ENCODE results near the gene BTNL3.
"Not testable (repeated sequence)": the region's sequence is repeated elsewhere in the genome, so short reads cannot be mapped to it uniquely, and the experiment has no call there.

Gene BTNL3

DNA sequence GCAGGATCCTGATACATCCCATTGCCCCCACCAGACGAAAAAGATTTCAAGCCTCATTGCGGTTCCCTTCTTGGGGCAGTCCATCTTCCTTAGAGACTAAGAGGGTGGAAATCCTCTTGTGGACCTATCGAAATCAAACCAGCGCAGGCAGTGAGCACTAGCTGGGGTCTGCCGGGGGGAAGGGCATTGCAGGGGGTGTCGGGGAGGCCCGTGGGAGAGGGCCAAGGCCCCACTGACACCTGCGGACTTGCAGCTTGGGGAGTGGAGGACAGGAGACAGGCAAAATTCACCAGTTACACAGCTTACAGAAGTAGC lies 51.9 kb downstream of the BTNL3 start:
- Histone ChIP-seq H3K4me3 (ENCODE audit: low read depth, low read length) (no peak overlapping the region), H3K4me1 (ENCODE audit: control insufficient read depth, insufficient read depth, low read length) (no peaks in the 10 kb centered on the region), H3K27me3 (ENCODE audit: control insufficient read depth, insufficient read depth, low read length) (no peaks in the 10 kb centered on the region), H3K27ac (ENCODE audit: low read depth, low read length) (no peak overlapping the region), H3K36me3 (ENCODE audit: control insufficient read depth, insufficient read depth, low read length) (no peaks in the 10 kb centered on the region), H3K9me3 (ENCODE audit: control insufficient read depth, insufficient read depth, low read length) (peaks cover 14% of the 10 kb centered on the region; the same call in 1 of the 2 replicates), H3K9ac (ENCODE audit: low read depth, low read length) (no peak overlapping the region)

DNA sequence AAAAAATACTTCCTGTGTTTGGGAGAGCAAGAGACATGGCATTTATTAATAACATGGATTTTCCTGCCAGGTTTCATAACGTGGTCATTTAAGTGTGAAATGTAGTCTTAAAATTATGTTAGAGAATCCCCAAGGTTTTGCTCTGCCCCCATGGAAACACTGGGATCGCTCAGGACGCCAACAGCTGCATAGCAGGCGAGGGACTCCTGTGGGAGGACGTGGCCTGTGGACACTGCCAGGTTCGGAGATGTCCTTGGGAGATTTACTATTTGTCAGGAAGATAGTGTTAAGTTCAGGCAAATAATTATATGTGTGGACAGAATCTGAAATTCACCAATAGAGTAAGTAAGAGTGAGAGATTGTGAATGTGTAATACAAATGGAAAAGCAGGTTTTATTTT lies 52.4 kb downstream of the BTNL3 start:
- Histone ChIP-seq H3K36me3 (ENCODE audit: control insufficient read depth, insufficient read depth, low read length) (no peaks in the 10 kb centered on the region), H3K27me3 (ENCODE audit: control insufficient read depth, insufficient read depth, low read length) (no peaks in the 10 kb centered on the region), H3K27ac (ENCODE audit: low read depth, low read length) (no peak overlapping the region), H3K9ac (ENCODE audit: low read depth, low read length) (no peak overlapping the region), H3K4me3 (ENCODE audit: low read depth, low read length) (no peak overlapping the region), H3K9me3 (ENCODE audit: control insufficient read depth, insufficient read depth, low read length) (peaks cover 14% of the 10 kb centered on the region; the same call in 1 of the 2 replicates), H3K4me1 (ENCODE audit: control insufficient read depth, insufficient read depth, low read length) (no peaks in the 10 kb centered on the region)

DNA sequence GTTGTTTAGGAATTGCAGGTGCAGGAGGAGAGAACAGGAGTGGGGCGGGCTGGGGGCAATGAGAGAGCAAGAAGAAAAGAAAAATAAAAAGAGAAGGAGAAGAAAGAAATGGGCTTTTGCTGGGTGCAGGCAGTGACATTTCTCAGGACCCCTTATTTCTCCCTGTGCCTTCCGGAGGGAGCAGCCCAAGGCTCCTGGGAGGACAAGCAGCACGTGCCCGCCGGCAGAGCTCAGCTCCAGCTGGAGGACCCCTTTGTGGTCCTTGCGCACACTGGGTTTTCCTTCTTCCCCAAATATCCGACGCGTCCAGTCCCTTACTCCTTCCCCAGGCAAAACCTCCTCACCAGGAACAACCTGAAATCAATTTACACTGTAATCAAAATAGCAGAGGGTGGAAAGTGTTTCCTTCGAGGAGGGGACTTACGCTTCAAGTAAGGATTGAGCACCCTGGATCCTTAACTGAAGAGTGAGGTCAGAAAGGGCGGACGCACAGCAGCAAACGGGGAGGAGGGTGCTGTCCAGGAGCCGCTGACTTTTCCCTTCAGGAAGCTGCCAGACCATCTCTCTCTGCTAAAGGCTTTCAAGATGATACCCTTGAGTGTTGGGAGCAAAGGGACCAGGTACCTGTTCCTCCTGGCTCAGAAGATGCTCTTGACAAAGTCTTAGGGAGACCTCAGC lies 53.5 kb downstream of the BTNL3 start:
- no peaks in the 10 kb centered on the region; the same call in 1 of the 2 replicates for H3K27me3 ChIP-seq (ENCODE audit: control insufficient read depth, insufficient read depth, low read length)
- H3K9me3 ChIP-seq (ENCODE audit: control insufficient read depth, insufficient read depth, low read length) = peaks cover 14% of the 10 kb centered on the region; the same call in 1 of the 2 replicates
- H3K9ac ChIP-seq (ENCODE audit: low read depth, low read length) = no peak overlapping the region
- H3K4me3 ChIP-seq (ENCODE audit: low read depth, low read length) = no peak overlapping the region
- no peaks in the 10 kb centered on the region for H3K36me3 ChIP-seq (ENCODE audit: control insufficient read depth, insufficient read depth, low read length)
- no peaks in the 10 kb centered on the region for H3K4me1 ChIP-seq (ENCODE audit: control insufficient read depth, insufficient read depth, low read length)
- no peak overlapping the region for H3K27ac ChIP-seq (ENCODE audit: low read depth, low read length)

DNA sequence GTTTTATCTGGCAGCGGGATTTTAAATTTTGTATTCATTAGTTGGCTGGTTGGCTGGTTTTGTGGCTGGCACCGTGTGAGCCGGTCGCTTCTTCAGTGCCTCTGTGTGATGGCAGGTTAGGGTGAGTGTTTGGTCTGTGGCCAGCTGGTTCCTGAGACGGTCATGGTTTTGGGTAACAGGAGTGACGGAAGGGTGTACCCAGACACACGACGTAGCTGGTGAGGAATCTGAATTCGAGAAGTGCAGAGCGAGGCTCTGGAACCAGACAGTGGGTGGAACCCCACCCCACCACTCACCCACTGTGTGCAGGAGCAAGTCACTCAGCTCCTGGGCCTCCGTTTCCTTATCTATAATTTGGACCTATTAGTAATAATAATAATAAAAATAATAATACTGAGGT lies 54.1 kb downstream of the BTNL3 start:
- H3K4me3 ChIP-seq (ENCODE audit: low read depth, low read length) = no peak overlapping the region
- no peaks in the 10 kb centered on the region for H3K4me1 ChIP-seq (ENCODE audit: control insufficient read depth, insufficient read depth, low read length)
- no peaks in the 10 kb centered on the region; the same call in 1 of the 2 replicates for H3K27me3 ChIP-seq (ENCODE audit: control insufficient read depth, insufficient read depth, low read length)
- H3K27ac ChIP-seq (ENCODE audit: low read depth, low read length) = no peak overlapping the region
- peaks cover 14% of the 10 kb centered on the region; the same call in 1 of the 2 replicates for H3K9me3 ChIP-seq (ENCODE audit: control insufficient read depth, insufficient read depth, low read length)
- no peaks in the 10 kb centered on the region for H3K36me3 ChIP-seq (ENCODE audit: control insufficient read depth, insufficient read depth, low read length)
- H3K9ac ChIP-seq (ENCODE audit: low read depth, low read length) = no peak overlapping the region

DNA sequence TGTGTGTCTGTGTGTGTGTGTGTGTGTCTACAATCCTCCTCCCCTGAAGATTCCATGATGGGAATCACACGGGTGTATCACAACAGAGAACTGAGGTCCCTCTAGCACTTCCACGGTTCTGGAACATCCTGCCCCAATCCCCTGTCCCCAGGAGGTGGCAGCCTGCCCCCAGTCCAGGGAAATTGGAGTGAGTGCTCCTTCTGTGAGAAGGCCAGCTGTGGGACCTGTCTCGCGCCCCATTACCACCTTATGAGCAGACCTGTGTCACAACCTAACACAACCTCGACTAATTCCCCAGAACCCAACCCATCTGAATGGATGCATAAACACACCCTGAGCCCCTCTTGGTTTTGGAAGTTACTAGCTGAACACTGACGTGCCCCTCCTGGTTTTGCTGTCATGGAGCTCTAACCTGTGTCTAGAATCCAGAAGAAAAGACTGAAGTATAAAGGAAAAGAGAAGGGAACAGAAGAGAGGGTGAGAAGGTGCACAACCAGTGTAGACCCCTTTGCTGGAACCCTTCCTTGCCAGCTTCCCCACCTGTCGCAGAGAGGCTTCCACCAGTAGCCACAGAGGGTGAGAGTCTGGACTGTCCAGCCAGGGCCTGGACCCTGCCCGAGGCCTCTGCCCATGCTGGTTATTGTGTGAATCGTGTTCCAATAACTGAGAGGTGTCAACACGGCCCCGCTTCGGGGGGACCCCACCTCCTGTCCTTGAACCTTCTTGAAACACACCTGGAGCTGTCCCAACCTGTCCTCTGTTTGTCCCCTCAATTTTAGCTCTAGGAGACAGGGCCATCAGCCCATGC lies 54.8 kb downstream of the BTNL3 start:
- Histone ChIP-seq H3K27ac (ENCODE audit: low read depth, low read length) (no peak overlapping the region), H3K27me3 (ENCODE audit: control insufficient read depth, insufficient read depth, low read length) (no peaks in the 10 kb centered on the region; the same call in 1 of the 2 replicates), H3K4me1 (ENCODE audit: control insufficient read depth, insufficient read depth, low read length) (no peaks in the 10 kb centered on the region), H3K4me3 (ENCODE audit: low read depth, low read length) (no peak overlapping the region), H3K36me3 (ENCODE audit: control insufficient read depth, insufficient read depth, low read length) (no peaks in the 10 kb centered on the region), H3K9ac (ENCODE audit: low read depth, low read length) (no peak overlapping the region), H3K9me3 (ENCODE audit: control insufficient read depth, insufficient read depth, low read length) (peaks cover 14% of the 10 kb centered on the region; the same call in 1 of the 2 replicates)

DNA sequence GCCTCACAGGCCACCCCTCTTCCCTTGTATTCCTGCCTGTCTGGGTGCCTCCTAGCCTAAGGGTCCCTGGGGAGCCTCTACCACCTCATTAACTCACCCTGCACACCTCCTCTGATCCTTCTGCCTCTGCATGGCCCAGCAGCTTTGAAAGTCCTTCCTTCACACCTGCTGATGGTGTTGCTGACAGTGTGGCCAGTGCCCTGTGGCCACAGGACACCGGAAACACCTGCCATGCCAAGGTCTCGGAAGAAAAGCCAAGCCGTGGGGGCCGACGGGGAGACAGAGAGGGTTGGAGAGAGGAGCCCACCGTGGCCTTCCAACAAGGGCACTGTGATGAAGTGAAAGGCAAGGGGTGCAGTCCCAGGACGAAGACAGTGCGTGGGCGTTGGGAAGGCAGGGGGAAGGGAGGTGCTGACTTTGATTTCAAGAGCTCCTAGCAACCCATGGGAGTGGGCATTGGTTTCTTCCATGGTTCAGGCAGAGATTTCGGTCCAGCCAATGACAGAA lies 55.5 kb downstream of the BTNL3 start:
- peaks cover 14% of the 10 kb centered on the region; the same call in 1 of the 2 replicates for H3K9me3 ChIP-seq (ENCODE audit: control insufficient read depth, insufficient read depth, low read length)
- H3K36me3 ChIP-seq (ENCODE audit: control insufficient read depth, insufficient read depth, low read length) = no peaks in the 10 kb centered on the region
- no peak overlapping the region for H3K9ac ChIP-seq (ENCODE audit: low read depth, low read length)
- no peak overlapping the region for H3K4me3 ChIP-seq (ENCODE audit: low read depth, low read length)
- no peak overlapping the region for H3K27ac ChIP-seq (ENCODE audit: low read depth, low read length)
- no peaks in the 10 kb centered on the region for H3K4me1 ChIP-seq (ENCODE audit: control insufficient read depth, insufficient read depth, low read length)
- peaks cover 3% of the 10 kb centered on the region for H3K27me3 ChIP-seq (ENCODE audit: control insufficient read depth, insufficient read depth, low read length)

DNA sequence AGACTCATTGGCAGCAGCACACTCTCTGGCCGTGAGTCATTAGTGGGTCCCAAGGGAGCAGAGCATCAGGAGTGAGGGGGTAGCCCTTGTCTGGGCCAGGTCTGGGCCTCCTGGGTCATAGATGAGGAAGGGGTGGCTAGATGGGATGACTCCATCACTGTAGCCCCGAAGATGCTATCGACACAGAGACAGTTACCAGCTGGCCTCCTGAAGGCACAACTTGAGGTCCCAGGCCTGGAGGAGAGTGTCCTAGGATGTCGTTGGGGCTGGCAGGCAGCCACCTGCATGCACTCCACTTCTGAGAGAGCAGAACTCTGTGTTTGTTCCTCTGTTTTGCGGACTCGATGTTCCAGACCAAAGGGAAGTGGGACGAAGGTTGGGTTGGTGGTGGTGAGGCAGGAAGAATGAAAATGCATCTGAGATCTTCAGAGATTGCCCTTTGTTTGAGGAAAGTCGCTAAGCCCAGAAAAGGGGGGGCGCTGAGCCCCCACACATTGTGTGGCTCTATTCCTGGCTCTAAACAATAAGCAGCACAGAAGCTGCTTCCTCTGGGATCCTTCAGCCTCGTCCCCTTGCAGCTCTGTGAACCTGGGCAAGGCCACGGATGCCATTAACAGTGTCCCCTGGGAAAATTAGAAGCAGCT lies 56.1 kb downstream of the BTNL3 start:
- Histone ChIP-seq H3K4me3 (ENCODE audit: low read depth, low read length) (no peak overlapping the region), H3K36me3 (ENCODE audit: control insufficient read depth, insufficient read depth, low read length) (no peaks in the 10 kb centered on the region), H3K9me3 (ENCODE audit: control insufficient read depth, insufficient read depth, low read length) (peaks cover 14% of the 10 kb centered on the region; the same call in 1 of the 2 replicates), H3K27me3 (ENCODE audit: control insufficient read depth, insufficient read depth, low read length) (peaks cover 9% of the 10 kb centered on the region), H3K4me1 (ENCODE audit: control insufficient read depth, insufficient read depth, low read length) (no peaks in the 10 kb centered on the region), H3K9ac (ENCODE audit: low read depth, low read length) (no peak overlapping the region), H3K27ac (ENCODE audit: low read depth, low read length) (no peak overlapping the region)

DNA sequence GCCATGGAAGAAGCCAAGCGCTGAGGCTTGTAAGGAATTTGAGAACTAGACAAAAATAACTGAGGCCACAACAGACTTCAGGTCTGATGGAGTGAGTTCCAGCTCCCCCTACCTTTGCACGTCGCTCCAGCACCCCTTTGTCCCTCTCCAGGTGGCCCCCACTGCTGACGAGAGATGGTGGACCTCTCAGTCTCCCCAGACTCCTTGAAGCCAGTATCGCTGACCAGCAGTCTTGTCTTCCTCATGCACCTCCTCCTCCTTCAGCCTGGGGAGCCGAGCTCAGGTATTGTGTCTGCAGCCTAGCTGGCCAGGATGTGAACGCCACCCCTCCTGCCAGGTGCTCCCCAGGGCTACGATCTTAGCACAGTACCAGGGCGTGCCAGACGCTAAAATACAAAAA lies 56.7 kb downstream of the BTNL3 start:
- H3K27ac ChIP-seq (ENCODE audit: low read depth, low read length) = no peak overlapping the region
- no peak overlapping the region for H3K9ac ChIP-seq (ENCODE audit: low read depth, low read length)
- peaks cover 15% of the 10 kb centered on the region for H3K27me3 ChIP-seq (ENCODE audit: control insufficient read depth, insufficient read depth, low read length)
- H3K4me1 ChIP-seq (ENCODE audit: control insufficient read depth, insufficient read depth, low read length) = no peaks in the 10 kb centered on the region
- H3K36me3 ChIP-seq (ENCODE audit: control insufficient read depth, insufficient read depth, low read length) = no peaks in the 10 kb centered on the region
- H3K9me3 ChIP-seq (ENCODE audit: control insufficient read depth, insufficient read depth, low read length) = peaks cover 11% of the 10 kb centered on the region; the same call in 1 of the 2 replicates
- H3K4me3 ChIP-seq (ENCODE audit: low read depth, low read length) = no peak overlapping the region

DNA sequence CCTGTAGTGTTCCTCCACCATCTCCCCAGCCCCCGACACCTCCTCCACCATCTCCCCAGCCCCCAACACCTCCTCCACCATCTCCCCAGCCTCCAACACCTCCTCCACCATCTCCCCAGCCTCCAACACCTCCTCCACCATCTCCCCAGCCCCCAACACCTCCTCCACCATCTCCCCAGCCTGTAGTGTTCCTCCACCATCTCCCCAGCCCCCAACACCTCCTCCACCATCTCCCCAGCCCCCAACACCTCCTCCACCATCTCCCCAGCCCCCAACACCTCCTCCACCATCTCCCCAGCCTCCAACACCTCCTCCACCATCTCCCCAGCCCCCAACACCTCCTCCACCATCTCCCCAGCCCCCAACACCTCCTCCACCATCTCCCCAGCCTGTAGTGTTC lies 57.2 kb downstream of the BTNL3 start:
- H3K4me3 ChIP-seq (ENCODE audit: low read depth, low read length); H3K9me3 ChIP-seq (ENCODE audit: control insufficient read depth, insufficient read depth, low read length); H3K36me3 ChIP-seq (ENCODE audit: control insufficient read depth, insufficient read depth, low read length); H3K4me1 ChIP-seq (ENCODE audit: control insufficient read depth, insufficient read depth, low read length); H3K9ac ChIP-seq (ENCODE audit: low read depth, low read length); H3K27ac ChIP-seq (ENCODE audit: low read depth, low read length): not testable (repeated sequence)
- H3K27me3 ChIP-seq (ENCODE audit: control insufficient read depth, insufficient read depth, low read length) = peaks cover 19% of the 10 kb centered on the region

DNA sequence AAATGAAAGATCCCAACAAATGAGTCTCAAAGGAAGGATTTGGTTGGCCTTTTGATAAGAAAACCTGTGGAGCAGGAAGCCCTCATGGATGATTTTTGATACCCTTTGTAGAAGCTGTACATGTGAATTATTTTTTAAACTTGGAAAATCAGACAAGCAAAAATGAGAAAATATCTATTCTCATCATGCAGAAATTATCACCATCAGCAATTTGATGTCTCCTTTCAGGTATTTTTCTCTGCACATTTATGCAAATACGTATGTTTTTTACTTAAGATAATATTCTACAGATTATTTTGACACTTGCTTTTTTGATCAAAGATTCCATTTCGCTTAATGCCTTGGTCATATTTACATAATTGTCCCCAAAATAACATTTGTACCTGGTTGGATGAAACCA lies 58.6 kb downstream of the BTNL3 start:
- Histone ChIP-seq H3K36me3 (ENCODE audit: control insufficient read depth, insufficient read depth, low read length) (no peaks in the 10 kb centered on the region), H3K4me1 (ENCODE audit: control insufficient read depth, insufficient read depth, low read length) (no peaks in the 10 kb centered on the region), H3K4me3 (ENCODE audit: low read depth, low read length) (no peak overlapping the region), H3K9ac (ENCODE audit: low read depth, low read length) (no peak overlapping the region), H3K9me3 (ENCODE audit: control insufficient read depth, insufficient read depth, low read length) (peaks cover 9% of the 10 kb centered on the region; the same call in 1 of the 2 replicates), H3K27ac (ENCODE audit: low read depth, low read length) (no peak overlapping the region), H3K27me3 (ENCODE audit: control insufficient read depth, insufficient read depth, low read length) (peaks cover 34% of the 10 kb centered on the region)

Measured in HUES48 (cell line).